Endodermal cell (in vitro differentiated cells): ENCODE data around the gene PRELID3B. TPM values are rescaled to one million over a fixed set of nuclear protein-coding genes. Genes with fewer than 3 reads are reported as not detected.

Experiments used
- DNase-seq: peaks from one replicate; pipeline ENCODE4 v3.0.0-alpha.2; 2017
- H3K27ac ChIP-seq: 2 replicates; pipeline ENCODE4 v1.5.1; 2013; ENCODE audit warnings: mild to moderate bottlenecking, low read depth, low read length, moderate library complexity
- H3K27me3 ChIP-seq: 2 replicates; pipeline ENCODE4 v1.6.1; 2013; ENCODE audit warnings: mild to moderate bottlenecking, low read length, moderate library complexity; ENCODE audit not compliant: insufficient read depth, control insufficient read depth, poor library complexity, severe bottlenecking
- H3K36me3 ChIP-seq: 2 replicates; pipeline ENCODE4 v1.7.0; 2013; ENCODE audit warnings: mild to moderate bottlenecking, low read length, moderate library complexity; ENCODE audit not compliant: control insufficient read depth, insufficient read depth
- H3K4me1 ChIP-seq: one replicate; pipeline ENCODE4 v1.7.0; 2013; ENCODE audit warnings: low read length; ENCODE audit not compliant: control insufficient read depth, insufficient read depth
- H3K4me3 ChIP-seq: 2 replicates; pipeline ENCODE4 v1.5.1; 2013; ENCODE audit warnings: mild to moderate bottlenecking, low read length, moderate library complexity
- H3K9ac ChIP-seq: 2 replicates; pipeline ENCODE4 v1.6.1; 2013; ENCODE audit warnings: mild to moderate bottlenecking, low read length, moderate library complexity; ENCODE audit not compliant: poor library complexity, severe bottlenecking; ENCODE audit errors: extremely low read depth
- H3K9me3 ChIP-seq: 2 replicates; pipeline ENCODE4 v1.6.1; 2013; ENCODE audit warnings: mild to moderate bottlenecking, low read length, moderate library complexity; ENCODE audit not compliant: control insufficient read depth
- H3K27ac Mint-ChIP-seq: 2 replicates; pipeline ENCODE4 v1.8.0; 2020; ENCODE audit warnings: mixed read lengths
- H3K27me3 Mint-ChIP-seq: 2 replicates; pipeline ENCODE4 v1.8.0; 2021; ENCODE audit warnings: mild to moderate bottlenecking, mixed read lengths; ENCODE audit not compliant: insufficient read depth
- H3K36me3 Mint-ChIP-seq: 2 replicates; pipeline ENCODE4 v1.8.0; 2020; ENCODE audit warnings: low read depth, mixed read lengths
- H3K4me1 Mint-ChIP-seq: 2 replicates; pipeline ENCODE4 v1.8.0; 2020; ENCODE audit warnings: mixed read lengths
- H3K4me3 Mint-ChIP-seq: 2 replicates; pipeline ENCODE4 v1.8.0; 2020; ENCODE audit warnings: mild to moderate bottlenecking, moderate library complexity, mixed read lengths
- H3K9me3 Mint-ChIP-seq: 2 replicates; pipeline ENCODE4 v1.8.0; 2020; ENCODE audit warnings: mild to moderate bottlenecking, mixed read lengths
- WGBS, 2 experiments: methylation state at CpG; one replicate each; pipeline versions ENCODE4 v1.1.5 to v1.1.7; 2013; ENCODE audit warnings: missing lambda C conversion rate in 2 of 2, mixed read lengths in 1 of 2; ENCODE audit not compliant: insufficient coverage in 1 of 2, insufficient read length in 1 of 2; 5-methylcytosine and 5-hydroxymethylcytosine counted together
- total RNA-seq, 2 donors: library from RNA; stranded (reverse); fragmentation: NEBNext Ultra II Directional in 1 of 2; extraction: Animal tissue kit (Norgen Biotek cat#: 25700) in 1 of 2; gene quantifications; 2 replicates in 1 of 2; 3 replicates in 1 of 2; pipeline ENCODE4 v1.2.1, GENCODE V29; 2021
- TF ChIP-seq, protein P1 (sequence below): fragments of 200-600 bp; sonication (generic); conservative IDR thresholded peaks from 2 replicates; pipeline ENCODE4 v1.5.0; 2021; ENCODE audit warnings: antibody characterized with exemption, mild to moderate bottlenecking

Gene PRELID3B
- total RNA-seq, 2 donors from 2014 or later: 48.6 to 50.8 TPM

DNA sequence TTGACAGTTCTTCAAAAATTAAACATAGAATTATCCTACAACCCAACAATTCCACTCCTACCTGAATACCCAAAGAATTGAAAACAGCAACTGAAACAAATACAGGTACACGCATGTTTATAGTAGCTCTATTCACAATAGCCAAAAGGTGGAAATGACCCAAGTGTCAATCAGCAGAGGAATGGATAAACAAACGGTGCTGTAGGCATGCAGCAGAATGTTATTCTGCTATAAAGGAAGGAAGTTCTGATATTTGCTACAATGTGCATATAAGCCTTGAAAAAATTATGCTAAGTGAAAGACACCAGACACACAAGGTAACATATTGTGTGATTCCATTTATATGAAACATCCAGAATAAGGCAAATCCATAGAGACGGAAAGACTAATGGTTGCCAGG is 38.5 kb upstream of the PRELID3B start:
- Mint-ChIP-seq H3K36me3 (no peaks in the 10 kb centered on the region), H3K9me3 (no peaks in the 10 kb centered on the region), H3K4me1 (no peaks in the 10 kb centered on the region), H3K27me3 (peaks cover 4% of the 10 kb centered on the region), H3K4me3 (no peak overlapping the region), H3K27ac (no peak overlapping the region)
- no peaks in the 10 kb centered on the region for H3K9me3 ChIP-seq
- H3K36me3 ChIP-seq: no peaks in the 10 kb centered on the region
- no peak overlapping the region for H3K27ac ChIP-seq
- H3K9ac ChIP-seq: no peak overlapping the region
- TF ChIP-seq, protein P1, sequence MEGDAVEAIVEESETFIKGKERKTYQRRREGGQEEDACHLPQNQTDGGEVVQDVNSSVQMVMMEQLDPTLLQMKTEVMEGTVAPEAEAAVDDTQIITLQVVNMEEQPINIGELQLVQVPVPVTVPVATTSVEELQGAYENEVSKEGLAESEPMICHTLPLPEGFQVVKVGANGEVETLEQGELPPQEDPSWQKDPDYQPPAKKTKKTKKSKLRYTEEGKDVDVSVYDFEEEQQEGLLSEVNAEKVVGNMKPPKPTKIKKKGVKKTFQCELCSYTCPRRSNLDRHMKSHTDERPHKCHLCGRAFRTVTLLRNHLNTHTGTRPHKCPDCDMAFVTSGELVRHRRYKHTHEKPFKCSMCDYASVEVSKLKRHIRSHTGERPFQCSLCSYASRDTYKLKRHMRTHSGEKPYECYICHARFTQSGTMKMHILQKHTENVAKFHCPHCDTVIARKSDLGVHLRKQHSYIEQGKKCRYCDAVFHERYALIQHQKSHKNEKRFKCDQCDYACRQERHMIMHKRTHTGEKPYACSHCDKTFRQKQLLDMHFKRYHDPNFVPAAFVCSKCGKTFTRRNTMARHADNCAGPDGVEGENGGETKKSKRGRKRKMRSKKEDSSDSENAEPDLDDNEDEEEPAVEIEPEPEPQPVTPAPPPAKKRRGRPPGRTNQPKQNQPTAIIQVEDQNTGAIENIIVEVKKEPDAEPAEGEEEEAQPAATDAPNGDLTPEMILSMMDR: no peak
- DNase-seq: no peak
- H3K27me3 ChIP-seq: peaks cover 13% of the 10 kb centered on the region
- no peak overlapping the region for H3K4me3 ChIP-seq
- WGBS, 2 experiments: 63 to 96% methylated on average over 2 to 3 of the region's 3 CpGs
- no peaks in the 10 kb centered on the region for H3K4me1 ChIP-seq

DNA sequence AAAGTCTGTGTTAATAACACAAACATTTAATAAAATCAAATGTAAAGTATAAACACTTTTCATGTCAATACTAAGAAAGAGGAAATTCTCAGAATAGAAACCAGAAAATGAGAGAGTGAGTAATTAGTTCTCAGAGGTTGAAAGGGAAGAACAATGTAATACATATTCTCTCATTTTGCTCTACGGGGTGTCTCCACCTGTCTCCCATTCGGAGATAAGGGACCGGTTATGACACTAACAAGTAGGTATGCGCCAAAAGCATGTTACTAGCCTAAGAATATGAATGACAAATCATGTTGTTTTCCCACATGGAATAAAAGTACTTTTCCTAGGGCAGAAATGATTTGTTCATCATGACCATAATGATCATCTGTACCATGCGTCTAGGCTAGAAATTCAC is 35.6 kb upstream of the PRELID3B start:
- DNase-seq: no peak
- Histone ChIP-seq H3K36me3 (no peaks in the 10 kb centered on the region), H3K9ac (no peak overlapping the region), H3K9me3 (no peaks in the 10 kb centered on the region), H3K27me3 (peaks cover 13% of the 10 kb centered on the region), H3K4me1 (no peaks in the 10 kb centered on the region), H3K27ac (no peak overlapping the region), H3K4me3 (no peak overlapping the region)
- H3K4me3 Mint-ChIP-seq: no peak overlapping the region
- H3K27me3 Mint-ChIP-seq: peaks cover 10% of the 10 kb centered on the region
- no peak overlapping the region for H3K27ac Mint-ChIP-seq
- TF ChIP-seq, protein P1: no peak
- WGBS, 2 experiments: 82 to 93% methylated on average over 5 of the region's 5 CpGs
- H3K9me3 Mint-ChIP-seq: no peaks in the 10 kb centered on the region
- H3K36me3 Mint-ChIP-seq: no peaks in the 10 kb centered on the region
- H3K4me1 Mint-ChIP-seq: no peaks in the 10 kb centered on the region

DNA sequence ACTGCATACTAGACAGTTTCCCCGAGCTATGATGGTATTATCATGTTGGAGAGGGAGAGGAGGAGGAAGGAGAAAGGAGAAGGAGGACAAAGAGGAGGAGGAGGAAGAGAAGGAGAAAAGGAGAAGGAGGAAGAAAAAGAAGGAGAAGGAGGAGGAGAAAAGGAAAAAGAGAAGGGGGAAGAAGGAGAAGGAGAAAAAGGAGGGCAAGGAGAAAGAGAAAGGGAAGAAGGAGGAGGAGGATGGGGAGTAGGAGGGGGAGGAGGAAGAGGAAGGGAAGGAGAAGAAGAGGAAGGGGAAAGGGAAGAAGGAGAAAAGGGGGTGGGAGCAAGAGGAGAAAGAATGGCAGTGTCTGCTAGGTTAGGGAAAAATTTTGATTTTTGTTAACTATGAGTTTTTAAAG is 35.1 kb upstream of the PRELID3B start:
- TF ChIP-seq, protein P1: no peak
- no peak for DNase-seq
- no peaks in the 10 kb centered on the region for H3K4me1 ChIP-seq
- H3K4me3 ChIP-seq: no peak overlapping the region
- no peaks in the 10 kb centered on the region for H3K9me3 Mint-ChIP-seq
- no peak overlapping the region for H3K27ac ChIP-seq
- no peak overlapping the region for H3K27ac Mint-ChIP-seq
- no peaks in the 10 kb centered on the region for H3K4me1 Mint-ChIP-seq
- H3K9ac ChIP-seq: no peak overlapping the region
- peaks cover 10% of the 10 kb centered on the region for H3K27me3 Mint-ChIP-seq
- H3K4me3 Mint-ChIP-seq: no peak overlapping the region
- whole genome bisulfite sequencing, 2 experiments: 86% methylated on average over 1 of the region's 1 CpG; no CpG with 5 or more reads in 1 of the 2 experiments
- no peaks in the 10 kb centered on the region for H3K9me3 ChIP-seq
- H3K36me3 Mint-ChIP-seq: no peaks in the 10 kb centered on the region
- peaks cover 13% of the 10 kb centered on the region for H3K27me3 ChIP-seq
- H3K36me3 ChIP-seq: no peaks in the 10 kb centered on the region
